Natural killer cell (primary cell): ENCODE results near the gene STX2. TPM values are rescaled to one million over a fixed set of nuclear protein-coding genes. Genes with fewer than 3 reads are reported as not detected.
"Not testable (repeated sequence)": the region's sequence is repeated elsewhere in the genome, so short reads cannot be mapped to it uniquely, and the experiment has no call there.

Experiments used
- ATAC-seq, 3 donors: fragments of 150-1000 bp in 2 of 3; fragments of 200-7000 bp in 1 of 3; cut with Tn5 transposase; 1 replicate in 1 of 3; 2 replicates in 2 of 3; pipeline ENCODE4 v1.10.0; 2021; ENCODE audit warnings: mild to moderate bottlenecking in 2 of 3, moderate library complexity in 2 of 3
- DNase-seq, 2 donors: peaks; one replicate each; pipeline versions ENCODE4 v3.0.0 to v3.0.0-alpha.2; 2013 to 2021; ENCODE audit warnings: mixed read lengths in 1 of 2
- H3K27ac ChIP-seq: one replicate; pipeline ENCODE4 v1.5.1; 2013; ENCODE audit warnings: mild to moderate bottlenecking, low read length
- H3K27me3 ChIP-seq: one replicate; pipeline ENCODE4 v1.6.1; 2013; ENCODE audit warnings: low read length; ENCODE audit not compliant: control insufficient read depth, insufficient read depth
- H3K36me3 ChIP-seq: one replicate; pipeline ENCODE4 v1.6.1; 2013; ENCODE audit warnings: low read length; ENCODE audit not compliant: control insufficient read depth, insufficient read depth
- H3K4me1 ChIP-seq: one replicate; pipeline ENCODE4 v1.6.1; 2013; ENCODE audit warnings: low read length; ENCODE audit not compliant: control insufficient read depth, insufficient read depth
- H3K4me3 ChIP-seq: one replicate; pipeline ENCODE4 v1.5.1; 2013; ENCODE audit warnings: low read length
- H3K9me3 ChIP-seq: one replicate; pipeline ENCODE4 v1.6.1; 2013; ENCODE audit warnings: low read length; ENCODE audit not compliant: control insufficient read depth, insufficient read depth
- H3K27ac Mint-ChIP-seq, 2 donors: one replicate each; pipeline ENCODE4 v1.8.0; 2022; ENCODE audit warnings: mild to moderate bottlenecking in 2 of 2, mixed read lengths in 2 of 2, moderate library complexity in 1 of 2
- H3K27me3 Mint-ChIP-seq, 2 donors: one replicate each; pipeline ENCODE4 v1.8.0; 2022; ENCODE audit warnings: low read depth in 2 of 2, mixed read lengths in 2 of 2
- H3K36me3 Mint-ChIP-seq: one replicate; pipeline ENCODE4 v1.8.0; 2022; ENCODE audit warnings: mixed read lengths
- H3K4me1 Mint-ChIP-seq, 2 donors: one replicate each; pipeline ENCODE4 v1.8.0; 2022; ENCODE audit warnings: mixed read lengths in 2 of 2
- H3K4me3 Mint-ChIP-seq: one replicate; pipeline ENCODE4 v1.8.0; 2022; ENCODE audit warnings: mild to moderate bottlenecking, moderate library complexity, mixed read lengths
- H3K9me3 Mint-ChIP-seq, 2 donors: one replicate each; pipeline ENCODE4 v1.8.0; 2022; ENCODE audit warnings: mixed read lengths in 2 of 2
- WGBS: methylation state at CpG from one replicate; pipeline ENCODE4 v1.1.7; 2013; ENCODE audit warnings: missing lambda C conversion rate; ENCODE audit not compliant: insufficient coverage; 5-methylcytosine and 5-hydroxymethylcytosine counted together
- intact Hi-C: fragments of 100-400 bp; cut with micrococcal nuclease; formaldehyde crosslinking; loops from one replicate; pipeline ENCODE4 v1.14.2; 2022
- total RNA-seq, 4 donors: library from RNA; stranded (reverse); fragments of 120-200 nt in 1 of 4; gene quantifications; one replicate each; pipeline versions ENCODE4 v1.2.3 to v1.2.4, GENCODE V29; 2013 to 2022
- TF ChIP-seq, protein P1 (sequence below): fragments of 200-600 bp; IDR thresholded peaks from one replicate; pipeline ENCODE4 v1.8.0; 2022; ENCODE audit warnings: antibody characterized with exemption

The STX2 gene
- total RNA-seq, 3 donors from 2014 or later (not counting 1 experiment from before 2014, with no cell fraction given): 7.9 to 14.4 (median 14.1) TPM

DNA sequence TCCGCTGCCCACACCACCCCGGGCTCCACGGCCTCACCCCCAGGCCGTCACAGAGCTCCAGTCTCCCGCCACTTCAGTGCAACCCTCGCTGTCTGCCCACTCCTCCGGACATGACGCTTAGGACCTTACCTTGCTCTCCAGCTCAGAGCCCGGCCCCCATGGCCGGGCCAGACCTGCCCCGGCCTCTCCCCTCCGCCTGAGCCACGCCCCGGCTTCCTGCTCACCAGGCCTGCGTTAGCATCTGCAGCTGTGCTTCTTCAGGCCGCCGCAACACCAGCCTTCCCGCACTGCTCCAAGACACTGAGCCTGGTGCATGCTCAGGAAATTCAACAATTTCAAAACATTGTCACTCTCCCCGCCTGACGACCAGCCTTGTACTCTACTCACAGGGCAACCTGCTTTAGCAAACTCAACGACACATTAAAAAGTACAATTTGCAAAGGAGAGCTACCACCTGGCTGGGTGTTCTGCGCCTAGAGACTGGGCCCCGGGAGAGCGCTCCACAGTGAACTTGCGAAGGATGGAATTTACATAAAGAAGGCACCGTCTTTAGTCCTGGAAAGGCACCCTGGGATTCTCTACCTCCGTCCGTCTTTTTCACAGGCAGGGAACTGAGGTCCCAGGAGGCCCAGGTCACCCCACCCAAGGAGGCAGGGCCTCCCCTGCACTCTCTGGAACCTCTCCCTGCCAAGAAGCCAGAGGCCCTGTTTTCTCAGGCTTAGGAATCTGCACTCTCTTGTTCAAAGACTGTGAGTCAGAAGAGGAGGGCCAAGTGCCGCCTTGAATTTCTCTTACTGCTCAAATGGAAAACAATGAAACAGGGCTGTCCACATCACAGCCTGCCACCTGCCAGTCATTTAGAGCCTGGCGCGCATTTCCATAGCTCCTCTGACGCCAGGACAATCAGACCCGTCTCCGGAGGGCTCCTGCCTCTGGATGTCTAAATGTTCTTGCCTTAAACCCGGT lies 51.3 kb downstream of the STX2 start:
- 95% methylated on average over 35 of the region's 35 CpGs for WGBS
- Histone ChIP-seq H3K27ac (no peak overlapping the region), H3K4me1 (no peaks in the 10 kb centered on the region), H3K36me3 (peaks cover 3% of the 10 kb centered on the region), H3K9me3 (no peaks in the 10 kb centered on the region), H3K27me3 (no peaks in the 10 kb centered on the region), H3K4me3 (no peak overlapping the region)
- TF ChIP-seq, protein P1, sequence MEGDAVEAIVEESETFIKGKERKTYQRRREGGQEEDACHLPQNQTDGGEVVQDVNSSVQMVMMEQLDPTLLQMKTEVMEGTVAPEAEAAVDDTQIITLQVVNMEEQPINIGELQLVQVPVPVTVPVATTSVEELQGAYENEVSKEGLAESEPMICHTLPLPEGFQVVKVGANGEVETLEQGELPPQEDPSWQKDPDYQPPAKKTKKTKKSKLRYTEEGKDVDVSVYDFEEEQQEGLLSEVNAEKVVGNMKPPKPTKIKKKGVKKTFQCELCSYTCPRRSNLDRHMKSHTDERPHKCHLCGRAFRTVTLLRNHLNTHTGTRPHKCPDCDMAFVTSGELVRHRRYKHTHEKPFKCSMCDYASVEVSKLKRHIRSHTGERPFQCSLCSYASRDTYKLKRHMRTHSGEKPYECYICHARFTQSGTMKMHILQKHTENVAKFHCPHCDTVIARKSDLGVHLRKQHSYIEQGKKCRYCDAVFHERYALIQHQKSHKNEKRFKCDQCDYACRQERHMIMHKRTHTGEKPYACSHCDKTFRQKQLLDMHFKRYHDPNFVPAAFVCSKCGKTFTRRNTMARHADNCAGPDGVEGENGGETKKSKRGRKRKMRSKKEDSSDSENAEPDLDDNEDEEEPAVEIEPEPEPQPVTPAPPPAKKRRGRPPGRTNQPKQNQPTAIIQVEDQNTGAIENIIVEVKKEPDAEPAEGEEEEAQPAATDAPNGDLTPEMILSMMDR: no peak
- Mint-ChIP-seq H3K27me3 (no peaks in the 10 kb centered on the region), H3K36me3 (peaks cover 17% of the 10 kb centered on the region), H3K27ac (no peak overlapping the region), H3K4me1 (no peaks in the 10 kb centered on the region), H3K9me3 (peaks cover 0 to 7% of the 10 kb centered on the region in 2 donors), H3K4me3 (no peak overlapping the region)
- intact Hi-C loops: no loop called here
- ATAC-seq: peak in 1 of 3 donors; percentile 29
- no peak for DNase-seq

GRCh38 chr12:130787041-130787440 lies 52.0 kb downstream of the STX2 start:
- Mint-ChIP-seq H3K27ac (no peak overlapping the region), H3K27me3 (no peaks in the 10 kb centered on the region), H3K4me1 (no peaks in the 10 kb centered on the region), H3K36me3 (peaks cover 17% of the 10 kb centered on the region), H3K4me3 (no peak overlapping the region), H3K9me3 (peaks cover 0 to 7% of the 10 kb centered on the region in 2 donors)
- 88% methylated on average over 10 of the region's 10 CpGs for WGBS
- Histone ChIP-seq H3K27ac (no peak overlapping the region), H3K9me3 (no peaks in the 10 kb centered on the region), H3K4me1 (no peaks in the 10 kb centered on the region), H3K4me3 (no peak overlapping the region), H3K27me3 (no peaks in the 10 kb centered on the region), H3K36me3 (peaks cover 3% of the 10 kb centered on the region)
- TF ChIP-seq, protein P1: no peak
- DNase-seq: no peak
- intact Hi-C loops: no loop called here
- ATAC-seq: no peak

DNA sequence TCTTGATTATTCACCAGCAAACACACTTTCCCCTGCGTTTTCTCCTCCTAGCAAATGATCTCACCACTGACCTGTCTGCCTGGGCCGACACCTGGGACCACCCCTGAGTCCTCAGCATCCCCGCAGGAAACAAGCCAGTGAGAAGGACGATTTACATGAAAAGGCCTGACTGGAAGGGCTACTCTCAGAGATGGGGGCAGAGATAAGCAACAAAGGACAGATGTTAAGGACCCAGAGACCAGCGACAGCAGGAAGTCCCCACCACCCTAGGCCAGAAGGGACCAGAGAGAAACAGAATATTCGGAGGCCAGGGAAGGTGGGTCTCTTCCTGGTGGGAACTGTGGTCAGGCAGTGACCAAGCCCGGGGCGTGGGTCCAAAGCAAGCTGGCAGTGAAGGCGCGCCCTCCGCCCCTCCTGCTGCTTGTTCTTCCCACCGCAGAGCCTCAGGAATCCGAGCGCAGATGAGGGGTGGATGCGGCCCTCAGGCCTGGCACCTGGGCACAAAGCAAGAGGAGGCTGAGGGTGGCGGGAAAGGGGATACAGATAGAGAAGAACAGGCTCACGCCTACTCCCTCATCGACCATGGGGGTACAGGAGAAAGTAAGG lies 55.8 kb downstream of the STX2 start:
- Mint-ChIP-seq H3K4me3 (no peak overlapping the region), H3K4me1 (no peaks in the 10 kb centered on the region), H3K36me3 (peaks cover 17% of the 10 kb centered on the region), H3K27me3 (peaks cover 0 to 10% of the 10 kb centered on the region in 2 donors), H3K27ac (peak overlapping the region in 1 of 2 donors; percentile 9), H3K9me3 (peaks cover 0 to 7% of the 10 kb centered on the region in 2 donors)
- Histone ChIP-seq H3K36me3 (no peaks in the 10 kb centered on the region), H3K27me3 (no peaks in the 10 kb centered on the region), H3K9me3 (no peaks in the 10 kb centered on the region), H3K4me3 (no peak overlapping the region), H3K27ac (no peak overlapping the region), H3K4me1 (no peaks in the 10 kb centered on the region)
- TF ChIP-seq, protein P1: no peak
- no peak for ATAC-seq
- DNase-seq: no peak
- intact Hi-C loops: no loop called here
- WGBS: 85% methylated on average over 18 of the region's 18 CpGs

DNA sequence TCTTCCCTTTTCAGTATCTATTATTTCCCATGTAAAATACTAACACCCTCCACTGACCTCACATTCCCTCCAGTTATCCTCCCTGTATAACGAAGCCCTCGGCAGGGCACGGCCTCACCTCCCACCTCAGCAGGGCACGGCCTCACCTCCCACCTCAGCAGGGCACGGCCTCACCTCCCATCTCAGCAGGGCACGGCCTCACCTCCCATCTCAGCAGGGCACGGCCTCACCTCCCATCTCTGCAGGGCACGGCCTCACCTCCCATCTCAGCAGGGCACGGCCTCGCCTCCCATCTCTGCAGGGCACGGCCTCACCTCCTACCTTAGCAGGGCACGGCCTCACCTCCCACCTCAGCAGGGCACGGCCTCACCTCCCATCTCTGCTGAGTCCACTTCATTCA lies 56.8 kb downstream of the STX2 start:
- intact Hi-C loops, H3K4me1 ChIP-seq, H3K4me3 Mint-ChIP-seq, H3K9me3 ChIP-seq, DNase-seq, H3K36me3 ChIP-seq, H3K4me3 ChIP-seq, H3K27ac Mint-ChIP-seq, H3K9me3 Mint-ChIP-seq, H3K4me1 Mint-ChIP-seq, H3K27ac ChIP-seq, ATAC-seq, H3K27me3 ChIP-seq: not testable (repeated sequence)
- 90% methylated on average over 12 of the region's 13 CpGs for WGBS
- H3K36me3 Mint-ChIP-seq: peaks cover 17% of the 10 kb centered on the region
- peaks cover 0 to 14% of the 10 kb centered on the region in 2 donors for H3K27me3 Mint-ChIP-seq
